SK-N-DZ (cell line): ENCODE data around the gene DCUN1D3.
A peak's percentile ranks its signal among the peaks of the same experiment; 100 is the strongest.
"Not testable (repeated sequence)": the region's sequence is repeated elsewhere in the genome, so short reads cannot be mapped to it uniquely, and the experiment has no call there.

Experiments used
- DNase-seq: peaks from one replicate; pipeline ENCODE4 v3.0.0-alpha.2; 2015; ENCODE audit warnings: low spot score
- small RNA-seq, 2 experiments: library from RNA; depleted of rRNA; stranded (forward); fragments of <200 nt; gene quantifications; one replicate each; pipeline ENCODE3, GENCODE V24; 2014

DCUN1D3 gene

DNA sequence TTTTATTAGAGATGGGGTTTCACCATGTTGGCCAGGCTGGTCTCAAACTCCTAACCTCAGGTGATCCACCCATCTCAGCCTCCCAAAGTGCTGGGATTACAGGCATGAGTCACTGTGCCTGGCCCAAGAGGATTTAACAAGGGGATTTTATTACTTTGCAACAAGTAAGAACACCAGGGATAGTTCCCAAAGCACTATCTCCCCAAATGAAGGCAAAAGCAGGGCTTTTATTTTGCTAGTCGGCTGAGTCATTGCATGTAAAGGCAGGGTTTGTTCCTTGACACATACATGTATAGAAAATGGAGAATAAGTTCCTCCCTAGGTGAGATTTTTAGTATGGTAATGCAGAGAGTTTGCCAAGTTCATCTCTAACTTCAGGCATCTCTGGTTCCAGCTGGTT is 69.8 kb downstream of the DCUN1D3 start:
- DNase-seq = no peak

DNA sequence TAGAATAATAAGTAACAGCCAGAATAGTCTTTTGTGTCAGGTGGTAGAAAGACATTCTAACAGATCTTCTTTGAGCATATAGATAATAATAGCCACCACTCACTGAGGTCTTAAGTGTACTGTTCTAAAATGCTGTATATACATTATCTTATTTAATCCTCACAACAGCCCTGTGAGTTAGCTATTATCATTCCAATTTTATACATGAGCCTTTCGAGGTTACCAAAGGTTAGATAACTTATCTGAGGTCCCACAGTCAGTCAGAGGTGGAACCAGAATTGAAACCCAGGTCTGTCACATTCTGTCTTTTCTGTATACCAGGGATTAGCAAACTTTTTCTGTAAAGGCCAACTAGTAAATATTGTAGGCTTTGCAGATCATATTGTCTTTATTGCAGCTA is 70.6 kb downstream of the DCUN1D3 start:
- no peak for DNase-seq

DNA sequence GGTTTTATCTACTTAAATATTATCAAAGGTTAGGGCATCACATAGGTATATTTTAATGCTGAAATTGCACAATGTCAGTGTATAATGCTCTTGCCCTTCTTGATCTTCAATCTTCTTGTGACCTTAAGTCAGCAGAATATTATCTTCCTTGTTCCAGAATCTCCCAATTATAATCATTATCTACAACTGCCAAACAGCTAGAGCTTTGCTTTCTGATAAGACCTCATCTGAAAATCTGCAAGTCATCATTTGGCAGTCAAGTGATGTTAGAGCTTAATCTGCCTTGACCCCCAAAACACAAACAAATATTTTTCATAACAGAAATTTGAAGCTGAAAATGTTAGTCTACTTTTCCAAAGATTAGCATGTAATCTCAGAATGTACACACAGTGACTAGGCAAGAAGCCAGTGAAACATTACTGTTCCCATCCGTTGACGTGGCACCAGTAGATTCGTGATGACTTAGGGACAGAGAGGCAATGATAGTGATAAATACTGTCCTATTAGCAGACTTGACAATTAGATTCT is 74.1 kb downstream of the DCUN1D3 start:
- DNase-seq = no peak

DNA sequence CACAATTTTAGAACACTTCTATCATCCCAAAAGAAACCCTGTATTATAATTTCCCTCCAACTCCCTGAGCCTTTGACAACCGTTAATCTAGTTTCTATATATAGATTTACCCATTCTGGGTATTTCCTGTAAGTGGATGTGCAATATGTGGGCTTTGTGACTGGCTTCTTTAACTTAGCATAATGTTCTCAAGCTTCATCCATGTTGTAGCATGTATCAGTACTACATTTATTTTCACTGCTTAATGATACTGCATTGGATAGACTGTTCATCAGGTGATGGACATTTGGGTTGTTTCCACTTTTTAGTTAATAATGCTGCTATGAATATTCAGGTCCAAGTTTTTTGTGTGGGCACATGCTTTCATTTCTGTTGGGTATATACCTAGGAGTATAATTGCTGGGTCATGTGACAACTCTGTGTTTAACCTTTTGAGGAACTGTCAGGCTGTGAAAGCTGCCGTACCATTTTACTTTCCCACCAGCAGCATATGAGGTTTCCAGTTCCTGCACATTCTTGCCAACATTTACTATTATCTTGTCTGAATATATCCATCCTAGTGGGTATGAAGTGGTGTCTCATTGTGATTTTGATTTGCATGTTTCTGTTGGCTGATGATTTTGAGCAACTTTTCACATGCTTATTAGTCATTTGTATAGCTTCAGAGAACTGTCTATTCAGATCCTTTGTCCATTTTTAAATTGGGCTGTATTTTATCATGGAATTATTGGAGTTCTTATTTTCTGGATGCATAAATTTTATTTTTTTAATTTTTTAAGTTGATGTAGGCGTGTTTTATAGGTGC is 77.4 kb downstream of the DCUN1D3 start:
- no peak for DNase-seq

DNA sequence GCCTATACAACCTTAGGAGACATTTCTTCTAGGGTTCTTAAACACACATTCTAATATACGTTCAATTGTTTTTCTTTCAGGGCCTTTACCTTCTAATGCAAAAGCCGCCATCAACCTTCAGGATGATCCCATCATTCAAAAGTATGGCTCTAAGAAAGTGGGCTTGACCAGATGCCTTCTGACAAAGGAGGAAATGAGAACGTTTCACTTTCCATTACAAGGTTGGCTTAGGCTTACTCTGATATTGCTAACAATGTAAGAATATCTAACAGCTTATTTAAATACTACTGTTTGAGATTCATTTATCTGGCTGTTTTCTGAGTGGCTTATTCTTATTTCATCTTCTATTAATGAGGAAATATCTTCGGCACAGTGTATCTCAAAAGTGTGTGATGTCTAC is 78.5 kb downstream of the DCUN1D3 start:
- no peak for DNase-seq

DNA sequence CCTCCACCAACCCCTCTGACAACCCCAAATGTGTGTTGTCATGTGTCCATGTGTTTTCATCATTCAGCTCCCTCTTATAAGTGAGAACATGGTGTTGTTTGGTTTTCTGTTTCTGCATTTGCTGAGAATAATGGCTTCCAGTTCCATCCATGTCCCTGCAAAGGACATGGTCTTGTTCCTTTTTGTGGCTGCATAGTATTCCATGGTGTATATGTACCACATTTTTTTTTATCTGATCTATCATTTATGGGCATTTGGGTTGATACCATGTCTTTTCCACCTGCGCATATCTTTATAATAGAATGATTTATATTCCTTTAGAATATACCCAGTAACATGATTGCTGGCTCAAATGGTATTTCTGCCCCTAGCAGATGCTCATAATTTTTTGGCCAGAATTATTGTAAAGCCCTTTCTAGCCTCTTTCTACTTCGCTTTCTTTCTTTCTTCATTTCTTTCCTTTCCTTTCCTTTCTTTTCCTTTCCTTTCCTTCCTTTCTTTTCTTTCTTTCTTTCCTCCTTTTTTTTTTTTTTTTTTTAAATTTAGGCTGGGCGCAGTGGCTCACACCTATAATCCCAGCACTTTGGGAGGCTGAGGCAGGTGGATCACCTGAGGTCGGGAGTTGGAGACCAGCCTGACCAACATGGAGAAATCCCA is 81.1 kb downstream of the DCUN1D3 start:
- DNase-seq = no peak

DNA sequence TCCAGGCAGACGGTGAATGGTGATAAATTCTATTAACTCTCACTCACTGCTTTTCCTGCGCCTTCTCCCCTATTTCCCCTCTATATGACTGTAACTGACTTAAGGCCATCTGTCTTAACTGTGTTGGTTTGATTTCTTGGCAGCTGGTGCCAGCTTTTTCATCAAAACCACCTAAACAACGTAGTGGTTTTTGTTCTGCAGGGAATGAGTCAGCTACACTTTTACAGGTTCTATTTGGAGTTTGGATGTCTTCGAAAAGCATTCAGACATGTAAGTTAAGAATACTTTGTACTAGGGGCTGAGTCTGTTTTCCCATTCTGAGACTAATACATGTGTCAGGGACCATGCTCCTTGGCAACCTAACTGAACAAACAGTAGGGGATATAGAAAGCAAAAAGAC is 85.4 kb downstream of the DCUN1D3 start:
- DNase-seq = no peak

DNA sequence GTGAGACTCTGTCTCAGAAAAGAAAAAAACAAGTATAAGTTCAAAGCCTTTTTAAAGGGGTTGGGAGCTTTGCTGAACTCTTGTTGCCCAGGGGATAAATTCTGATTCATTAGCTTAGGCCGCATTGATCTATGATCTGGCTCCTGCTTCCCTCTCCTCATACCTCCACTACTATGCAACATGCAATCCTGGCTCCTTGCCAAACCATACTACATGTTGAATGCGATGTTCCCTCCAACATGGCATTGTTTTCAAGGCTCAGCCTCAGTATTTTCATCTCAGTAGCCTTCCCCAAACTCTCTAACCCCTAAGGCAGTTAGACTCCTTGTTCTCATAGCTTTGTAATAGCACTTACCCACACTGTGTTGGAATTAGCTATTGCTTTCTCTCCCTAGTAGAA is 87.6 kb downstream of the DCUN1D3 start:
- DNase-seq = no peak

DNA sequence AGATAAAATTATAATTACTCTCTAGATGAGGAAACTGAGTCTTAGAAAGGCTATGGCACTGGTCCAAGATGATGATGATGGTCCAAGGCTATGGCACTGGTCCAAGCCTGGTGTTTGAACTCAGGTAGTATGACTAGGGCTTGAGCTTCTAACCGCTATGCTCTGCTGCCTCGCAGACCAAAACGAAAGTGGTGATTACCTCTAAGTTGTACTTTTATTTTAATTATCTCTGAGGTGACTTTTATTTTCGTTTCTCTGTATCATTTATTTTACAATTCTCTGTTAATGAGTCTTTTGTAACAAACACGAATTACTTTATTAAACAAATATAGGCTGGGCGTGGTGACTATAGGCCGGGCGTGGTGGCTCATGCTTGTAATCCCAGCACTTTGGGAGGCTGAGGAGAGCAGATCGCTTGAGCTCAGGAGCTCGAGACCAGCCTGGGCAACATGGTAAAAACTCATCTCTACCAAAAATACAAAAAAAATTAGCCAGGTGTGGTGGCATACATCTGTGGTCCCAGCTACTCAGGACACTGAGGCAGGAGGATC is 88.2 kb downstream of the DCUN1D3 start:
- no peak for DNase-seq

DNA sequence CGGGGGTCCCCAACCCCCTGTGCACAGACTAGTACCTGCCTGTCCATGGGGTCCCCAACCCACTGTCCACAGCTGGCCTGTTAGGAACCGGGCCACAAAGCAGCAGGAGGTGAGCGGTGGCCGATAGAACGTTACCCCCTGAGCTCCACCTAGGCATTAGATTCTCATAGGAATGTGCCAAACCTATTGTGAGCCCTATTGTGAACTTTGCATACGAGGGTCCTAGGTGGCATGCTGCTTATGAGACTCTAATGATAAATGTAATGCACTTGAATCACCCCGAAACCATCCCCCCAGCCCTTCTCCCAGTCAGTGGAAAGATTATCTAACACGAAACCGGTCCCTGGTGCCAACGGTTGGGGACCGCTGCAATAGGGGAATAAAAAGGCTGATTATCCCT is 92.3 kb downstream of the DCUN1D3 start:
- no peak for DNase-seq

DNA sequence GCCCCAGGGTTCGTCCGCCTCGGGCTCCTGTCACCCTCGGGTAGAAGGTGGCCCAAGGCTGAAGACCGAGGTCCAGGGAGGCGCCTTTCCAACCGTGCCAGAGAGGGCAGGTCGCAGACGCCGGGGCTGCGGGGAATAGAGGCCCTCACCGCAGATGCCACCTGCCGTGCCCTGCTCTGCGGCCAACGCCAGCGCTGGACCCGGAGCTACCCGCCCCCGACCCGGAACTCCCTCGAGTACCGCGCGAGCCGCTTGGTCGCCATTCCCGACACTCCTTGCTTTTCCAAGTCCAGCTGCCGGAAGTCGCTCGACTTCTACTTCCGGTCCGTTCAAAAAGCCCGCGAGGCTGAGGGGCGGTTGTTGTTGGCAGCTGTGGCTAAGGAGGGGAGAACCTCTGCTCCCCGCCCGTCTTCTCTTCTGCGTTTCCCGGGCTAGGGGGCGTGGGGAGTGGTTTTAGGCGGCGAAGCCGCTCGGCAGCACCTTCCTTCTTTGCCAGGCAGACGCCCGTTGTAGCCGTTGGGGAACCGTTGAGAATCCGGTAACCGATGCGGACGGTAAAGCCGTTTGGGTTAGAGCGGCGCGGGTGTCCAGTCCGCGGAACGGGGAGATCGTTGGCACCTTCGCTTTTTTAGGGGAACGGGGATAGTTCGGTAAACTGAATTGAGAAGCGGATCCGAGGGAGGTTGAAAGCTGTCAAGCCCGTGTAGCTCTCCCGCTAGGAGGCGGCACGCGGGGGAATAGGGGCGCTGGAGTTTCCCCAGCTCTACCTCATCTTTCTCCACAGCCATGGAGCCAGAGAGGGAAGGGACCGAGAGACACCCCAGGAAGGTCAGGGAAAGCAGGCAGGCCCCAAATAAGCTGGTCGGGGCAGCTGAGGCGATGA is 93.7 kb downstream of the DCUN1D3 start, which contains the start of the genes ERI2 and REXO5:
Gene ERI2, minus strand, starts transcription at position 305 of the 883 bp plus-strand sequence. Its CDS starts 42 bp downstream, at position 263.
Gene REXO5, plus strand, starts transcription at position 360 of the 883 bp plus-strand sequence. Its CDS starts 427 bp downstream, at position 787.
- peak; percentile 97 for DNase-seq

DNA sequence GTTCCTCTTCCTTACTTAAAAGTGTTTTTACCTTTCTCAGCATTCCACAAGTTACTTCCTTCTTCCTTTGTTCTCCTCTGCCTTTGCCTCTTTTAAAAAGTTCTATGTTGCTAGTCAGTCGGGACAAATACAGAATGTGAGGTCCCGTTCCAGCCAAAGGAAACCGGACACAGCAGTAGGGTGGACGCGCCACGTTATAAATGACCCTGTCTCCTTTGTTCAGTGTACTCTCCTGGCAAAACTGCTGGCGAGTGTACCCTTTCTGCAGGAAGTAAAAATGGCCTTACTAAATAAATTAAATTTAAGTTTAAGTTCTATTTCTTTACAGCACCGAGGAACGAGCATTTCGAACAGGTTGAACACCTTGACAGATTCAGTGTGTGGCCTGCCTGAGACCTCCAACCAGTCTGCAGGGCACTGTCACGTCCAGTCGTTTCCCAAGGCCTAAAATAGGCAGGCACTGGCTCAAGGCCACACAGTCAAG is 94.4 kb downstream of the DCUN1D3 start:
- DNase-seq = not testable (repeated sequence)

Small RNAs within 50 kb of the gene (small RNA-seq; reads per million reads assigned to genes)
- 0 reads per million in 2 experiments for gene RF00618
